HG03095 (cell line): Measurements from ENCODE around the gene ELOB.

Experiments used
- ATAC-seq: cut with Tn5 transposase; IDR thresholded peaks from one replicate; pipeline ENCODE4 v1.9.1; 2021; ENCODE audit warnings: moderate library complexity; ENCODE audit not compliant: unreplicated experiment

The ELOB gene

DNA sequence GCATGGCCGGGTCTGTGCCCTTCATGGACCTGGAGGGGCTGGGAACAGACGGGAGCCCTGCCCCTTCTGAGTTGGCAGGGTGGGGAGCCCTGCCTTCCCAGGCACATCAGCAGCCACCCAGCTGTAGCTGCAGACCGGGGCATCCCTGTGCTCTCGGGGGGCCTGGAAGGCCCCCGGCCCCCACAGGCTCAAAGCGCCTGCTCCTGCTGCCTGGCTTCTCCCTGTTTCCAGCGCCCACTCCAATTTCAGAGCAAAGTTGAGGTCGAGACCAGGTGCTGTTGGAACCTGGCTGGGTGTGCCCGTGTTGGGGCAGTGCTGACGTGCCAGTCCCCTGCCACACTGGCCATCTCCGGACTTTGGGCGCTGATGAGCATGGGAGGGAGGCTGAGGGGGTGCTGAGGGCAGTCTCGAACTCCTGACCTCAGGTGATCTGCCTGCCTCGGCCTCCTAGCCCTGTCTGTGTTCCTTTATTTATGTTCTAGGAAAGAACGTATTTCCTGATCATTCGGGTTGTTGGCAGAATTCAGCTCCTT is 52.2 kb downstream of the ELOB start:
- no peak for ATAC-seq

DNA sequence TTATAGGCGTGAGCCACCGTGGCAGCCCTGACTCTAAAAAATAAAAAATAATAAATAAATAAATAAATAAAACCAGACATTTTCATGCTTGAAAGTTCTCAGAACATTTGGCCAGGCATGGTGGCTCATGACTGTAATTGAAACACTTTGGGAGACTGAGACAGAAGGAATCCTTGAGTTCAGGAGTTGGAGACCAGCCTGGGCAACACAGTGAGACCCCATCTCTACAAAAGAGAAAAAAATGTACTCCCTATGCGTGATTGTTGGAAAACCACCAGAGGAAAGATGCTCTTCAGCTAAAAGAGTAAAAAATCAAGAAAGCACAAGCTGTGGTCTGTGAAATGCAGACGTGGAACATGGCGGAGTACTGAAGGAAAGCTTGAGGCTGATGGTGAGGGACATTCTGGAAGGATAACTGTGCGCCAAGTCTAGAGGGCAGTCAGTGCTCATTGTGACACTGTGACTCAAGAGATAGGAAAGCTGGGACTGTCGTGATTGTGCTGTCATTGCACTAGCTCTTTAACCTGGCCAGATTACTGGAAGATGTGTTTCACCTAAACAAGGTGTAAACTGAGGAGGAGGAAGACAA is 52.9 kb downstream of the ELOB start:
- no peak for ATAC-seq

DNA sequence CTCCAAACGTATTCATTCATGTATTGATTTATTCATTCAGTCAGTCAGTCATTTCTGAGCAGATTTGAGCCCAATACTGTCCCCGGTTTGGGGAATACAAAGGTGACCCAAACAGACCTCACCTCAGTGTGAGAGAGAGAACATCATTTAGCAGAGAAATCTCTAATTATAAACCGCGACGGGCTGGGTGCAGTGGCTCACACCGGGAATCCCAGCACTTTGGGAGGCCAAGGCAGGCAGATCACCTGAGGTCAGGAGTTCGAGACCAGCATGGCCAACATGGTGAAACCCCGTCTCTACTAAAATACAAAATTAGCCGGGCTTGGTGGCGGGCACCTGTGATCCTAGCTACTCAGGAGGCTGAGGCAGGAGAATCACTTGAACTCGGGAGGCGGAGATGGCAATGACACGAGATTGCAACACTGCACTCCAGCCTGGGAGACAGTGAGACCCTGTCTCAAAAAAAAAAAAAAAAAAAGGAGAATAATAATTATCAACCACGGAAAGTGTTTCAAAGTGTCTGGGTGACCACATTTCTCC is 55.4 kb downstream of the ELOB start:
- ATAC-seq: peak; percentile 4
